ENCODE results near the gene KCND3. TPM values are rescaled to one million over a fixed set of nuclear protein-coding genes. Genes with fewer than 3 reads are reported as not detected.

Gene KCND3
- total and polyA plus RNA-seq, 4 donors = 1.1 to 25.3 (median 12.4) TPM

DNA sequence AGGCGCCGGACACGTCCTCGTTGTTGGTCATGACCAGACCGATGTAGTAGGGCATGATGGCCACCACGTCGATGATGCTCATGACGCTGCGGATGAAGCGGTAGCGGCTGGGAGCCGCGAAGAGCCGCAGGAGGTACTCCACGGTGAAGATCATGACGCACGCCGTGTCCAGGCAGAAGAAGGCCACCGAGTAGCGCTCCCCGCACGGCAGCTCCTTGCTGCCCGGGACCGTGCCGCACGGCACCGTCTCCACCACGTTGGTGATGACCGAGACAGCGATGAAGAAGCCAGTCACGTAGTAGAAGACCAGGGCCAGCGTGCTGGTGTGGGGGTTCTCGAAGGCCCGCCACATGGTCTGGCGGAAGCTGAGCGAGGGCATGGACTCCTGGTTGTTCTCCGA, 7.6 kb downstream of the KCND3 start:
- H3K36me3 ChIP-seq (ENCODE audit: control insufficient read depth in 1 of 2, insufficient read depth in 2 of 2, low read length in 1 of 2) = peaks cover 0 to 2% of the 10 kb centered on the region in 2 donors

DNA sequence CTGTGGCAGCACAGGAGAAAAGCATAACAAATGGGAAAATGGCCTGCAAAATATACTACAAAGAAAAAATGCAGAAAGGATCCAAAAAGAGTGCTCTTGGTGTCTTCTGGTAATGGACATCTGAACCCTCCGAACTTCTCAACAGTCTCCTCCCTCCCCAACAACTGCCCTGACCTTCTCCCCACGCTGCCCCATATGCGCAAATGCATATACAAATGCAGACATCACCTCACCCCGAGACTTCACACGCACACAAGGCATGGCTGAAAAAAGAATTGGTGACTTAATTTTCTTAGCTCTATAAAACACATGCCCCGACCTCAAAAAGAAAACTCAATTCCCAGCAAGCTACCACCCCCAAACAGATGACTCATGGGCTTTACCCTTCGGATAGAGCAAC, 8.4 kb downstream of the KCND3 start:
- no peak overlapping the region for H3K27ac ChIP-seq (ENCODE audit: low read depth in 1 of 2, low read length in 2 of 2)
- no peaks in the 10 kb centered on the region for H3K9me3 ChIP-seq (ENCODE audit: control insufficient read depth, low read length)
- H3K27me3 ChIP-seq (ENCODE audit: control insufficient read depth in 1 of 2, insufficient read depth in 2 of 2, low read length in 1 of 2) = no peaks in the 10 kb centered on the region
- ATAC-seq (ENCODE audit: low FRiP score) (no peak), DNase-seq (no peak)
- intact Hi-C loops (cut with DNase I) = no loop called here
- no peaks in the 10 kb centered on the region for H3K4me1 ChIP-seq (ENCODE audit: control insufficient read depth in 1 of 2, insufficient read depth in 2 of 2, low read length in 2 of 2)
- 59 to 71% methylated on average over 7 of the region's 7 CpGs for WGBS, 2 donors
- H3K36me3 ChIP-seq (ENCODE audit: control insufficient read depth in 1 of 2, insufficient read depth in 2 of 2, low read length in 1 of 2) = peaks cover 0 to 5% of the 10 kb centered on the region in 2 donors
- H3K4me3 ChIP-seq (ENCODE audit: low read length in 2 of 2) = no peak overlapping the region

More for the DNA sequence above, 7.6 kb downstream of the KCND3 start:
- H3K27me3 ChIP-seq (ENCODE audit: control insufficient read depth in 1 of 2, insufficient read depth in 2 of 2, low read length in 1 of 2) = no peaks in the 10 kb centered on the region
- H3K4me3 ChIP-seq (ENCODE audit: low read length in 2 of 2) = no peak overlapping the region
- H3K27ac ChIP-seq (ENCODE audit: low read depth in 1 of 2, low read length in 2 of 2) = no peak overlapping the region
- ATAC-seq (ENCODE audit: low FRiP score) (no peak), DNase-seq (no peak)
- no peaks in the 10 kb centered on the region for H3K4me1 ChIP-seq (ENCODE audit: control insufficient read depth in 1 of 2, insufficient read depth in 2 of 2, low read length in 2 of 2)
- 97% methylated on average over 37 of the region's 37 CpGs for WGBS, 2 donors
- H3K9me3 ChIP-seq (ENCODE audit: control insufficient read depth, low read length) = no peaks in the 10 kb centered on the region
- intact Hi-C loops (cut with DNase I) = no loop called here

- 84 to 90% methylated on average over 6 of the region's 6 CpGs for WGBS, 2 donors
- no peak overlapping the region for H3K27ac ChIP-seq (ENCODE audit: low read depth in 1 of 2, low read length in 2 of 2)
- no peak overlapping the region for H3K4me3 ChIP-seq (ENCODE audit: low read length in 2 of 2)
- no peak for DNase-seq
- H3K9me3 ChIP-seq (ENCODE audit: control insufficient read depth, low read length) = no peaks in the 10 kb centered on the region
- intact Hi-C loops (cut with DNase I) = no loop called here
- H3K27me3 ChIP-seq (ENCODE audit: control insufficient read depth in 1 of 2, insufficient read depth in 2 of 2, low read length in 1 of 2) = no peaks in the 10 kb centered on the region
- H3K36me3 ChIP-seq (ENCODE audit: control insufficient read depth in 1 of 2, insufficient read depth in 2 of 2, low read length in 1 of 2) = peaks cover 0 to 5% of the 10 kb centered on the region in 2 donors
- H3K4me1 ChIP-seq (ENCODE audit: control insufficient read depth in 1 of 2, insufficient read depth in 2 of 2, low read length in 2 of 2) = no peaks in the 10 kb centered on the region
- no peak for ATAC-seq (ENCODE audit: low FRiP score)
Observed at GRCh38 chr1:111980686-111981085, 8.8 kb downstream of the KCND3 start.

GRCh38 chr1:111978695-111979094, 10.8 kb downstream of the KCND3 start:
- intact Hi-C loops (cut with DNase I) = no loop called here
- 33 to 43% methylated on average over 1 of the region's 1 CpG for WGBS, 2 donors
- H3K4me3 ChIP-seq (ENCODE audit: low read length in 2 of 2) = no peak overlapping the region
- H3K27me3 ChIP-seq (ENCODE audit: control insufficient read depth in 1 of 2, insufficient read depth in 2 of 2, low read length in 1 of 2) = no peaks in the 10 kb centered on the region
- H3K4me1 ChIP-seq (ENCODE audit: control insufficient read depth in 1 of 2, insufficient read depth in 2 of 2, low read length in 2 of 2) = no peaks in the 10 kb centered on the region
- H3K9me3 ChIP-seq (ENCODE audit: control insufficient read depth, low read length) = no peaks in the 10 kb centered on the region
- ATAC-seq (ENCODE audit: low FRiP score) (no peak), DNase-seq (no peak)
- peaks cover 3 to 10% of the 10 kb centered on the region in 2 donors for H3K36me3 ChIP-seq (ENCODE audit: control insufficient read depth in 1 of 2, insufficient read depth in 2 of 2, low read length in 1 of 2)
- H3K27ac ChIP-seq (ENCODE audit: low read depth in 1 of 2, low read length in 2 of 2) = no peak overlapping the region

GRCh38 chr1:111977378-111977777, 12.1 kb downstream of the KCND3 start:
- H3K27me3 ChIP-seq (ENCODE audit: control insufficient read depth in 1 of 2, insufficient read depth in 2 of 2, low read length in 1 of 2) = no peaks in the 10 kb centered on the region
- no peak for DNase-seq
- H3K4me1 ChIP-seq (ENCODE audit: control insufficient read depth in 1 of 2, insufficient read depth in 2 of 2, low read length in 2 of 2) = no peaks in the 10 kb centered on the region
- 69 to 86% methylated on average over 9 of the region's 9 CpGs for WGBS, 2 donors
- intact Hi-C loops (cut with DNase I) = no loop called here
- no peak overlapping the region for H3K4me3 ChIP-seq (ENCODE audit: low read length in 2 of 2)
- no peaks in the 10 kb centered on the region for H3K9me3 ChIP-seq (ENCODE audit: control insufficient read depth, low read length)
- ATAC-seq (ENCODE audit: low FRiP score) = no peak
- H3K27ac ChIP-seq (ENCODE audit: low read depth in 1 of 2, low read length in 2 of 2) = no peak overlapping the region
- peaks cover 3 to 10% of the 10 kb centered on the region in 2 donors for H3K36me3 ChIP-seq (ENCODE audit: control insufficient read depth in 1 of 2, insufficient read depth in 2 of 2, low read length in 1 of 2)

- H3K27ac ChIP-seq (ENCODE audit: low read depth in 1 of 2, low read length in 2 of 2) = no peak overlapping the region
- ATAC-seq (ENCODE audit: low FRiP score) = no peak
- DNase-seq = no peak
- H3K27me3 ChIP-seq (ENCODE audit: control insufficient read depth in 1 of 2, insufficient read depth in 2 of 2, low read length in 1 of 2) = no peaks in the 10 kb centered on the region
- 44 to 53% methylated on average over 3 of the region's 3 CpGs for WGBS, 2 donors
- no peaks in the 10 kb centered on the region for H3K9me3 ChIP-seq (ENCODE audit: control insufficient read depth, low read length)
- no peaks in the 10 kb centered on the region for H3K4me1 ChIP-seq (ENCODE audit: control insufficient read depth in 1 of 2, insufficient read depth in 2 of 2, low read length in 2 of 2)
- H3K4me3 ChIP-seq (ENCODE audit: low read length in 2 of 2) = no peak overlapping the region
- intact Hi-C loops (cut with DNase I) = no loop called here
- peaks cover 3 to 10% of the 10 kb centered on the region in 2 donors for H3K36me3 ChIP-seq (ENCODE audit: control insufficient read depth in 1 of 2, insufficient read depth in 2 of 2, low read length in 1 of 2)
Observed at GRCh38 chr1:111976842-111977241, 12.6 kb downstream of the KCND3 start.

GRCh38 chr1:111976332-111976731, 13.1 kb downstream of the KCND3 start:
- intact Hi-C loops (cut with DNase I) = no loop called here
- H3K9me3 ChIP-seq (ENCODE audit: control insufficient read depth, low read length) = no peaks in the 10 kb centered on the region
- ATAC-seq (ENCODE audit: low FRiP score) (no peak), DNase-seq (no peak)
- H3K27ac ChIP-seq (ENCODE audit: low read depth in 1 of 2, low read length in 2 of 2) = no peak overlapping the region
- WGBS, 2 donors = 64 to 73% methylated on average over 5 of the region's 5 CpGs
- no peaks in the 10 kb centered on the region for H3K27me3 ChIP-seq (ENCODE audit: control insufficient read depth in 1 of 2, insufficient read depth in 2 of 2, low read length in 1 of 2)
- H3K4me3 ChIP-seq (ENCODE audit: low read length in 2 of 2) = no peak overlapping the region
- H3K36me3 ChIP-seq (ENCODE audit: control insufficient read depth in 1 of 2, insufficient read depth in 2 of 2, low read length in 1 of 2) = peaks cover 3 to 8% of the 10 kb centered on the region in 2 donors
- no peaks in the 10 kb centered on the region for H3K4me1 ChIP-seq (ENCODE audit: control insufficient read depth in 1 of 2, insufficient read depth in 2 of 2, low read length in 2 of 2)

DNA sequence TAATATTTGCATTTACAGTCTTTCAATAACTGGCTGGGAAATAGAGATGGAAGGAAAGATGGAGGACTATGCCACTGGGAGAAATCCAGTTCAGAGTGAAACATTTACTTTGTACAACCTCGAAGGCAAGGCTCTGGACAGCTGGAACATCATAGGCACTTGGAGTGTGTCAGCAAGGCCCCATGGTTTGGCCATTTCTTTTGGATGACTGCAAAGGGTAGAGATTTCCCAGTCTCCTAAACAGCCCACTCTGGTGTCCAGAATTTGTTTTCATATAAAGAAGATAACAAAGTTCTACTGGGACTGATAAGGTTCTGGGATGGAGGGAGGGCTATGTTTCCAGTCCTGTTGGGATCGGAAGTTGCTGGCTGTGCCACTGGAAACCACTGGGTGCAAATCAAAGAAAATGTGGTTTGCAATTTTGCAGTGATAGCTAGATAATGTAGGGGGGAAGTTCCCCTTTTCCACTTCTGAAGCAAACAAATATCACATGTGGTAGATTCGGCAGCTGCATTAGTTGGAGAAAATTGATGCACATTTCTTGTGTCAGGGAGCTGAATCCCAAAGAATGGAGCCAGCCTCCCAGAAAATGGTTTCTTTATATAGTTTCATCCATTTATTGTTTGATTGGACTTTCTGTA, 16.2 kb downstream of the KCND3 start:
- Histone ChIP-seq H3K4me1 (ENCODE audit: control insufficient read depth in 1 of 2, insufficient read depth in 2 of 2, low read length in 2 of 2) (no peaks in the 10 kb centered on the region), H3K27ac (ENCODE audit: low read depth in 1 of 2, low read length in 2 of 2) (no peak overlapping the region), H3K36me3 (ENCODE audit: control insufficient read depth in 1 of 2, insufficient read depth in 2 of 2, low read length in 1 of 2) (peaks cover 3 to 8% of the 10 kb centered on the region in 2 donors), H3K4me3 (ENCODE audit: low read length in 2 of 2) (no peak overlapping the region), H3K27me3 (ENCODE audit: control insufficient read depth in 1 of 2, insufficient read depth in 2 of 2, low read length in 1 of 2) (no peaks in the 10 kb centered on the region), H3K9me3 (ENCODE audit: control insufficient read depth, low read length) (no peaks in the 10 kb centered on the region)
- intact Hi-C loops (cut with DNase I) = no loop called here
- DNase-seq = no peak
- ATAC-seq (ENCODE audit: low FRiP score) = no peak
- WGBS, 2 donors = 58 to 81% methylated on average over 3 of the region's 3 CpGs

DNA sequence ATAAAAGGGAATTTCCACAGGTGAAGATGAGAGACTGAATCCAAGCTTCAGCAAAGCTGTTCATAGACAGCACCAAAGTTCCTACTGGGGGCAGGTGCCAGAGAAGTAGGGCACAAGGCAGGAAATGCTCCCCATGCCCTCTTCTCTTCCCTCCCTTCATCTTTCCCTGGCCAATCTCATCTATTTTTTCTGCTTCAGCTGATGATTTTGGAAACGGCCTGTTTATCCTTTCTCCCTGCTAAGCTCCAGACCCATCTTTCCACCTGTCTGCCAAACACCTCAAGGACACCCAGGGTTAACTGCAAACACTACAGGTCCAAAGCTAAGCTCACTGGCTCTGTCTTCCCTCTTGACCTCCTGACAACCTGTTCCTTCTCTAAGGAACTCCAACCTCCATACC, 18.1 kb downstream of the KCND3 start:
- intact Hi-C loops (cut with DNase I) = no loop called here
- ATAC-seq (ENCODE audit: low FRiP score) (no peak), DNase-seq (no peak)
- Histone ChIP-seq H3K36me3 (ENCODE audit: control insufficient read depth in 1 of 2, insufficient read depth in 2 of 2, low read length in 1 of 2) (peaks cover 3 to 5% of the 10 kb centered on the region in 2 donors), H3K9me3 (ENCODE audit: control insufficient read depth, low read length) (no peaks in the 10 kb centered on the region), H3K27me3 (ENCODE audit: control insufficient read depth in 1 of 2, insufficient read depth in 2 of 2, low read length in 1 of 2) (no peaks in the 10 kb centered on the region), H3K4me3 (ENCODE audit: low read length in 2 of 2) (no peak overlapping the region), H3K27ac (ENCODE audit: low read depth in 1 of 2, low read length in 2 of 2) (no peak overlapping the region), H3K4me1 (ENCODE audit: control insufficient read depth in 1 of 2, insufficient read depth in 2 of 2, low read length in 2 of 2) (no peaks in the 10 kb centered on the region)
- 46 to 64% methylated on average over 1 of the region's 1 CpG for WGBS, 2 donors

Data from aorta (tissue), 5 donors.